SK-N-SH (cell line): Measurements from ENCODE around the gene RITA1. TPM values are rescaled to one million over a fixed set of nuclear protein-coding genes. Genes with fewer than 3 reads are reported as not detected.

ENCODE experiments used
- CTCF ChIA-PET: fragments of 300-600, 350-600 bp; formaldehyde crosslinking; extraction: SDS; loops from one replicate; lab custom pipeline; 2021; lab: Yijun Ruan, JAX
- POLR2A ChIA-PET: fragments of 350-600 bp; sonication (Branson Sonifier 250); formaldehyde crosslinking; extraction: SDS; loops from one replicate; lab custom pipeline; 2020; ENCODE audit warnings: antibody characterized with exemption, inconsistent platforms; lab: Yijun Ruan, JAX
- DNase-seq: peaks from one replicate; pipeline ENCODE4 v3.0.0; 2012
- H2AFZ ChIP-seq: fragments of 200-600 bp; sonication (generic); 2 replicates; pipeline ENCODE4 v1.8.1; 2016; ENCODE audit warnings: antibody characterized with exemption, mild to moderate bottlenecking, low read depth
- H3F3A ChIP-seq: fragments of 200-600 bp; sonication (generic); replicated peaks from 2 replicates; pipeline ENCODE3; 2016; ENCODE audit warnings: antibody characterized with exemption, mild to moderate bottlenecking; ENCODE audit not compliant: insufficient read depth
- H3K27ac ChIP-seq, 2 experiments: fragments of 200-500 bp in 1 of 2; fragments of 200-600 bp in 1 of 2; sonication (Bioruptor generic) in 1 of 2; sonication (generic), shearing (Covaris generic) in 1 of 2; 2 replicates each; pipeline versions ENCODE4 v1.5.1 to v1.6.1; 2014 to 2016; ENCODE audit warnings: low read depth in 2 of 2, inconsistent platforms in 1 of 2, low read length in 1 of 2, mild to moderate bottlenecking in 1 of 2, mixed read lengths in 1 of 2
- H3K27me3 ChIP-seq: fragments of 200-600 bp; sonication (generic), shearing (Covaris generic); 2 replicates; pipeline ENCODE4 v1.6.1; 2016; ENCODE audit warnings: mixed run types; ENCODE audit not compliant: insufficient read depth
- H3K36me3 ChIP-seq, 2 experiments: fragments of 200-500 bp in 1 of 2; fragments of 200-600 bp in 1 of 2; sonication (Bioruptor generic) in 1 of 2; sonication (generic) in 1 of 2; replicated peaks in 1 of 2; 2 replicates each; pipeline versions ENCODE3 to v1.5.1; 2014 to 2016; ENCODE audit warnings: low read length in 1 of 2, mild to moderate bottlenecking in 1 of 2; ENCODE audit not compliant: insufficient read depth in 2 of 2, control insufficient read depth in 1 of 2
- H3K4me1 ChIP-seq, 2 experiments: fragments of 200-500 bp in 1 of 2; fragments of 200-600 bp in 1 of 2; sonication (Bioruptor generic) in 1 of 2; sonication (generic), shearing (Covaris generic) in 1 of 2; 2 replicates each; pipeline versions ENCODE4 v1.5.1 to v1.6.1; 2014 to 2016; ENCODE audit warnings: low read depth in 1 of 2, low read length in 1 of 2, mixed run types in 1 of 2; ENCODE audit not compliant: insufficient read depth in 2 of 2, control insufficient read depth in 1 of 2
- H3K4me2 ChIP-seq: fragments of 200-600 bp; sonication (generic), shearing (Covaris generic); 2 replicates; pipeline ENCODE4 v1.6.1; 2017; ENCODE audit warnings: mixed run types
- H3K4me3 ChIP-seq, 2 experiments: fragments of 200-500 bp in 1 of 2; fragments of 200-600 bp in 1 of 2; sonication (Bioruptor generic) in 1 of 2; sonication (generic), shearing (Covaris generic) in 1 of 2; 2 replicates each; pipeline versions ENCODE4 v1.5.1 to v1.8.1; 2014 to 2016; ENCODE audit warnings: low read depth in 2 of 2, inconsistent platforms in 1 of 2, low read length in 1 of 2, mild to moderate bottlenecking in 1 of 2, mixed read lengths in 1 of 2, moderate library complexity in 1 of 2
- H3K79me2 ChIP-seq: fragments of 200-600 bp; sonication (generic); 2 replicates; pipeline ENCODE4 v1.8.1; 2017; ENCODE audit warnings: mild to moderate bottlenecking; ENCODE audit not compliant: insufficient read depth
- H3K9ac ChIP-seq: fragments of 200-600 bp; sonication (generic); 2 replicates; pipeline ENCODE4 v1.6.1; 2017; ENCODE audit warnings: mixed run types
- H3K9me2 ChIP-seq: fragments of 200-600 bp; sonication (generic); 2 replicates; pipeline ENCODE4 v1.6.1; 2017; ENCODE audit warnings: mixed run types
- H3K9me3 ChIP-seq: fragments of 200-600 bp; sonication (generic); 2 replicates; pipeline ENCODE4 v1.6.1; 2017; ENCODE audit warnings: mixed run types, mild to moderate bottlenecking, moderate library complexity
- H4K20me1 ChIP-seq: fragments of 200-600 bp; sonication (generic); 2 replicates; pipeline ENCODE4 v1.6.1; 2017; ENCODE audit warnings: mild to moderate bottlenecking, mixed run types; ENCODE audit not compliant: insufficient read depth
- JUND ChIP-seq: IDR thresholded peaks from 2 replicates; pipeline ENCODE4 v1.4.0; 2012
- NRF1 ChIP-seq: IDR thresholded peaks from 2 replicates; pipeline ENCODE4 v1.6.1; 2012; ENCODE audit warnings: low read depth, mild to moderate bottlenecking, low read length
- SIN3A ChIP-seq: IDR thresholded peaks from 2 replicates; pipeline ENCODE4 v1.6.1; 2012; ENCODE audit warnings: low read depth, mild to moderate bottlenecking, low read length, moderate library complexity, borderline replicate concordance
- TCF12 ChIP-seq: IDR thresholded peaks from 2 replicates; pipeline ENCODE4 v1.4.0; 2012
- YY1 ChIP-seq: IDR thresholded peaks from 2 replicates; pipeline ENCODE4 v1.4.0; 2012; ENCODE audit warnings: low read depth, mild to moderate bottlenecking
- WGBS: methylation state at CpG from one replicate; pipeline ENCODE4 v1.1.6; 2017; ENCODE audit warnings: low lambda C conversion rate; 5-methylcytosine and 5-hydroxymethylcytosine counted together
- polyA plus RNA-seq, 3 experiments: library from polyadenylated mRNA; depleted of rRNA; stranded (reverse); fragments of >200 nt; gene quantifications; 2 replicates each; pipeline ENCODE4 v1.2.3, GENCODE V29; 2012
- TF ChIP-seq, protein P1 (sequence below): IDR thresholded peaks from 2 replicates; pipeline ENCODE4; 2012
- TF ChIP-seq, protein P2 (sequence below): IDR thresholded peaks from 2 replicates; pipeline ENCODE4 v1.6.1; 2012; ENCODE audit warnings: mild to moderate bottlenecking, low read depth, low read length, moderate library complexity
- TF ChIP-seq, protein P3 (sequence below): IDR thresholded peaks from 2 replicates; pipeline ENCODE4 v1.4.0; 2012; ENCODE audit warnings: low read depth, borderline replicate concordance
- TF ChIP-seq, protein P4 (sequence below): IDR thresholded peaks from 2 replicates; pipeline ENCODE4 v1.4.0; 2012; ENCODE audit warnings: low read depth
- TF ChIP-seq, protein P5 (sequence below): fragments of 150-350 bp; IDR thresholded peaks from 2 replicates; pipeline ENCODE4 v1.6.1; 2016; ENCODE audit warnings: mild to moderate bottlenecking, low read depth, low read length

RITA1 gene
- polyA plus RNA-seq, 1 of the 3 experiments (the other 2 are of a cell fraction): 21.1 TPM

DNA sequence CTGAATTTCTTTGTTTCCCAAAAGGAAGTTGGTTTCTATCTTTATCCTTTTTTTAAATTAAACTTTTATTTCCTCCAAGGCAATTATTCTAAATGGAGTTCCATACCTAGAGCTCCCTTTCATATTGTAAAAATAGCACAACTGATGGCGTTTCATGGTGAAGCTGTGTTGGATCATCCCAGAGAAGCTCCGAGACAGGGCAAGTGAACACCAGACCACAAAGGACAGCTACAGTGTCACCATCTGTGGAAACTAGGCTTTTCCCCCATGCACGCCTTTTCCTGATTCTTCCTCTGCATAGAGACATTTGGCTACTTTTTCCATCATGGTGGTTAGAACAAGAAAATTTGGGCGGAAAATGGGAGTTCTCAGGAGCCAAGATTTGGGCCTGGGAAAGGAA, 48.4 kb downstream of the RITA1 start:
- CTCF ChIA-PET: no interaction called here
- WGBS: 98% methylated on average over 4 of the region's 4 CpGs
- H3K4me1 ChIP-seq: peaks cover 2 to 5% of the 10 kb centered on the region in 2 experiments; a peak in 2 of 4 replicates
- DNase-seq: no peak
- peaks cover 2 to 4% of the 10 kb centered on the region in 2 experiments for H3K36me3 ChIP-seq
- no peak overlapping the region for H3K4me2 ChIP-seq
- H2AFZ ChIP-seq: no peak overlapping the region
- H3K27me3 ChIP-seq: no peaks in the 10 kb centered on the region
- no peak overlapping the region for H3K4me3 ChIP-seq
- H3K9ac ChIP-seq: no peak overlapping the region
- no peaks in the 10 kb centered on the region for H3K79me2 ChIP-seq
- POLR2A ChIA-PET: no interaction called here
- H3F3A ChIP-seq: no peaks in the 10 kb centered on the region
- no peaks in the 10 kb centered on the region for H4K20me1 ChIP-seq
- TF ChIP-seq, protein P1, sequence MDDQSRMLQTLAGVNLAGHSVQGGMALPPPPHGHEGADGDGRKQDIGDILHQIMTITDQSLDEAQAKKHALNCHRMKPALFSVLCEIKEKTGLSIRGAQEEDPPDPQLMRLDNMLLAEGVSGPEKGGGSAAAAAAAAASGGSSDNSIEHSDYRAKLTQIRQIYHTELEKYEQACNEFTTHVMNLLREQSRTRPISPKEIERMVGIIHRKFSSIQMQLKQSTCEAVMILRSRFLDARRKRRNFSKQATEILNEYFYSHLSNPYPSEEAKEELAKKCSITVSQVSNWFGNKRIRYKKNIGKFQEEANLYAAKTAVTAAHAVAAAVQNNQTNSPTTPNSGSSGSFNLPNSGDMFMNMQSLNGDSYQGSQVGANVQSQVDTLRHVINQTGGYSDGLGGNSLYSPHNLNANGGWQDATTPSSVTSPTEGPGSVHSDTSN: no peak
- TF ChIP-seq TCF12 (no peak), NRF1 (no peak), JUND (no peak), YY1 (no peak)
- TF ChIP-seq, protein P2, sequence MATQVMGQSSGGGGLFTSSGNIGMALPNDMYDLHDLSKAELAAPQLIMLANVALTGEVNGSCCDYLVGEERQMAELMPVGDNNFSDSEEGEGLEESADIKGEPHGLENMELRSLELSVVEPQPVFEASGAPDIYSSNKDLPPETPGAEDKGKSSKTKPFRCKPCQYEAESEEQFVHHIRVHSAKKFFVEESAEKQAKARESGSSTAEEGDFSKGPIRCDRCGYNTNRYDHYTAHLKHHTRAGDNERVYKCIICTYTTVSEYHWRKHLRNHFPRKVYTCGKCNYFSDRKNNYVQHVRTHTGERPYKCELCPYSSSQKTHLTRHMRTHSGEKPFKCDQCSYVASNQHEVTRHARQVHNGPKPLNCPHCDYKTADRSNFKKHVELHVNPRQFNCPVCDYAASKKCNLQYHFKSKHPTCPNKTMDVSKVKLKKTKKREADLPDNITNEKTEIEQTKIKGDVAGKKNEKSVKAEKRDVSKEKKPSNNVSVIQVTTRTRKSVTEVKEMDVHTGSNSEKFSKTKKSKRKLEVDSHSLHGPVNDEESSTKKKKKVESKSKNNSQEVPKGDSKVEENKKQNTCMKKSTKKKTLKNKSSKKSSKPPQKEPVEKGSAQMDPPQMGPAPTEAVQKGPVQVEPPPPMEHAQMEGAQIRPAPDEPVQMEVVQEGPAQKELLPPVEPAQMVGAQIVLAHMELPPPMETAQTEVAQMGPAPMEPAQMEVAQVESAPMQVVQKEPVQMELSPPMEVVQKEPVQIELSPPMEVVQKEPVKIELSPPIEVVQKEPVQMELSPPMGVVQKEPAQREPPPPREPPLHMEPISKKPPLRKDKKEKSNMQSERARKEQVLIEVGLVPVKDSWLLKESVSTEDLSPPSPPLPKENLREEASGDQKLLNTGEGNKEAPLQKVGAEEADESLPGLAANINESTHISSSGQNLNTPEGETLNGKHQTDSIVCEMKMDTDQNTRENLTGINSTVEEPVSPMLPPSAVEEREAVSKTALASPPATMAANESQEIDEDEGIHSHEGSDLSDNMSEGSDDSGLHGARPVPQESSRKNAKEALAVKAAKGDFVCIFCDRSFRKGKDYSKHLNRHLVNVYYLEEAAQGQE: no peak
- TF ChIP-seq, protein P3, sequence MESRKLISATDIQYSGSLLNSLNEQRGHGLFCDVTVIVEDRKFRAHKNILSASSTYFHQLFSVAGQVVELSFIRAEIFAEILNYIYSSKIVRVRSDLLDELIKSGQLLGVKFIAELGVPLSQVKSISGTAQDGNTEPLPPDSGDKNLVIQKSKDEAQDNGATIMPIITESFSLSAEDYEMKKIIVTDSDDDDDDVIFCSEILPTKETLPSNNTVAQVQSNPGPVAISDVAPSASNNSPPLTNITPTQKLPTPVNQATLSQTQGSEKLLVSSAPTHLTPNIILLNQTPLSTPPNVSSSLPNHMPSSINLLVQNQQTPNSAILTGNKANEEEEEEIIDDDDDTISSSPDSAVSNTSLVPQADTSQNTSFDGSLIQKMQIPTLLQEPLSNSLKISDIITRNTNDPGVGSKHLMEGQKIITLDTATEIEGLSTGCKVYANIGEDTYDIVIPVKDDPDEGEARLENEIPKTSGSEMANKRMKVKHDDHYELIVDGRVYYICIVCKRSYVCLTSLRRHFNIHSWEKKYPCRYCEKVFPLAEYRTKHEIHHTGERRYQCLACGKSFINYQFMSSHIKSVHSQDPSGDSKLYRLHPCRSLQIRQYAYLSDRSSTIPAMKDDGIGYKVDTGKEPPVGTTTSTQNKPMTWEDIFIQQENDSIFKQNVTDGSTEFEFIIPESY: no peak
- TF ChIP-seq, protein P4, sequence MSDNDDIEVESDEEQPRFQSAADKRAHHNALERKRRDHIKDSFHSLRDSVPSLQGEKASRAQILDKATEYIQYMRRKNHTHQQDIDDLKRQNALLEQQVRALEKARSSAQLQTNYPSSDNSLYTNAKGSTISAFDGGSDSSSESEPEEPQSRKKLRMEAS: no peak
- no peak overlapping the region for H3K27ac ChIP-seq
- H3K9me3 ChIP-seq: no peaks in the 10 kb centered on the region
- H3K9me2 ChIP-seq: no peaks in the 10 kb centered on the region

DNA sequence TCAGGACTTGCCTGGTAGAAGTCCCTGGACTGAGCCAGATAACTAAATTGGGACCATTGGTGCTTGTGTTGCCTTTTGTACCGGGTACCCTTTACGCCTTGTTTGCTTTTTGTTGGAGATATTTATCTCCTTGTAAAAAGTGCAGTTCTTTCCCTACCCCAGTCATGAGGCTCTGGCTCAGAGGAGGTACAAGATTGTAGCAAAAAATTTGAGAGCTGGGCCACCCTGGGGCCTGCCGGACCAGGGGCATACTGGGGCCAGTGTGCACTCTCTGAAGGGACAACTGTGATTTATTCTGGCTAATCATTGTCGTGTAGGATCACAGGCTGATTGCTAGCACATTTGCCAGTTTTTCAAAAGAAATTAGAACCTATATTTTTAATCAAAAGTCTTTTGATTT, 49.0 kb downstream of the RITA1 start:
- H2AFZ ChIP-seq: no peak overlapping the region
- POLR2A ChIA-PET: no interaction called here
- no peak overlapping the region for H3K4me2 ChIP-seq
- H3K9me3 ChIP-seq: no peaks in the 10 kb centered on the region
- H3K36me3 ChIP-seq: peaks cover 2 to 4% of the 10 kb centered on the region in 2 experiments
- CTCF ChIA-PET: no interaction called here
- no peaks in the 10 kb centered on the region for H3F3A ChIP-seq
- H4K20me1 ChIP-seq: no peaks in the 10 kb centered on the region
- no peaks in the 10 kb centered on the region for H3K79me2 ChIP-seq
- H3K4me1 ChIP-seq: peaks cover 4 to 5% of the 10 kb centered on the region in 2 experiments; a peak in 2 of 4 replicates
- no peak overlapping the region for H3K9ac ChIP-seq
- no peak for TF ChIP-seq SIN3A
- TF ChIP-seq, protein P5, sequence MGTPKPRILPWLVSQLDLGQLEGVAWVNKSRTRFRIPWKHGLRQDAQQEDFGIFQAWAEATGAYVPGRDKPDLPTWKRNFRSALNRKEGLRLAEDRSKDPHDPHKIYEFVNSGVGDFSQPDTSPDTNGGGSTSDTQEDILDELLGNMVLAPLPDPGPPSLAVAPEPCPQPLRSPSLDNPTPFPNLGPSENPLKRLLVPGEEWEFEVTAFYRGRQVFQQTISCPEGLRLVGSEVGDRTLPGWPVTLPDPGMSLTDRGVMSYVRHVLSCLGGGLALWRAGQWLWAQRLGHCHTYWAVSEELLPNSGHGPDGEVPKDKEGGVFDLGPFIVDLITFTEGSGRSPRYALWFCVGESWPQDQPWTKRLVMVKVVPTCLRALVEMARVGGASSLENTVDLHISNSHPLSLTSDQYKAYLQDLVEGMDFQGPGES: no peak
- no peak for TF ChIP-seq JUND
- H3K27me3 ChIP-seq: no peaks in the 10 kb centered on the region
- no peak overlapping the region for H3K27ac ChIP-seq
- no peak for DNase-seq
- no peaks in the 10 kb centered on the region for H3K9me2 ChIP-seq
- 85% methylated on average over 3 of the region's 4 CpGs for WGBS
- H3K4me3 ChIP-seq: no peak overlapping the region
